HG03025 (cell line): ENCODE results near the gene CD164L2.

Source experiments
- ATAC-seq: cut with Tn5 transposase; IDR thresholded peaks from one replicate; pipeline ENCODE4 v1.9.1; 2021; ENCODE audit warnings: mild to moderate bottlenecking, moderate library complexity; ENCODE audit not compliant: unreplicated experiment, low FRiP score

CD164L2 gene

DNA sequence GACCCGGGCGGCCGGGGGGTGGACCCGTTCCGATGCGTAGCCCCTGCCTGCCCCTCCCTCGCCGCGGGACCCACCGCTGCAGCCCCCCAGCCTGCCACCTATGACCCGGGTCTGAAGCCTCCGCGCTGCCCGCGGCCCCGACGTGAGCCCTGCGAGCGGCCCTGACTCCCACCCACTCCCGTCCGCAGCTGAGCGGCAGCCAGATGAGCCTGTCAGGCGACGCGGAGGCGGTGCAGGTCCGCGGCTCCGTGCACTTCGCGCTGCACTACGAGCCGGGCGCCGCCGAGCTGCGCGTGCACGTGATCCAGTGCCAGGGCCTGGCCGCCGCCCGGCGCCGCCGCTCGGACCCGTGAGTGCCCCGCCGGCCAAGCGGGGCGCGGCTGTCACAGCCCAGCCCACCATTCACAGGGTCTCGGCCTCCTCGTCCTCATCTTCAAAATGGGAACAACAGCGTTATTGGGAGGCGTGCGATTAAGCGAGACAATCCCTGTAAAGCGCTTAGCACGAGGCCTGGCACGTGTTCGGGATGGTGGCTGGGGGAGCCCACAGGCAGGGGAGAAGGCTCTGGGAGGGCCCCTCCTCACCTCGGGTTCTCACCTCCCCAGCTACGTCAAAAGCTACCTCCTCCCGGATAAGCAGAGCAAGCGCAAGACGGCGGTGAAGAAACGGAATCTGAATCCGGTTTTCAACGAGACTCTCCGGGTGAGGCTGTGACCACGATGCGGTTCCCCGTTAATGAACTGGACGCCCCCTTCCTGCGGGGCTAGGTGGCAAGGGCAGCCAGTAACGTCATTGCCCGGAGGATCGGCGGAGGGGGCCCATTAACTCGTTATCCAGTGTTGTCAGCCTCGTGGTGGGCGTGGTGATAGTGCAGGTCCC, 33.1 kb downstream of the CD164L2 start:
- no peak for ATAC-seq

GRCh38 chr1:27348861-27349783, 34.0 kb downstream of the CD164L2 start:
- no peak for ATAC-seq

GRCh38 chr1:27346991-27347624, 36.0 kb downstream of the CD164L2 start:
- no peak for ATAC-seq

DNA sequence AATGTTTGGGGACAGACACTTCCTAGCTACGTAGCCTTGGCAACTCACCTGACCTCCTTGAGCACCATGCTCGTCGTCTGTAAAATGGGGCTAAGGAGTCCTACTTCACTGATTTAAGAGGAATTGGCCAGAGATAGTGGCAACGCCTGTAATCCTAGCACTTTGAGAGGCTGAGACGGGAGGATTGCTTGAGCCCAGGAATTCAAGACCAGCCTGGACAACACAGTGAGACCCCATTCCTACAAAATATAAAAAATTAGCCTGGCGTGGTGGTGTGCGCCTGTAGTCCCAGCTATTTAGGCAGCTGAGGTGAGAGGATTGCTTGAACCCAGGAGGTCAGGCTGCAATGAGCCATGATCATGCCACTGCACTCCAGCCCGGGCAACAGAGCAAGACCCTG, 36.8 kb downstream of the CD164L2 start:
- ATAC-seq: no peak

- ATAC-seq: no peak
These were observed 37.9 kb downstream of the CD164L2 start for GRCh38 chr1:27345272-27345671.

GRCh38 chr1:27343639-27344025, 39.5 kb downstream of the CD164L2 start:
- ATAC-seq: no peak

- no peak for ATAC-seq
These were observed 40.1 kb downstream of the CD164L2 start for GRCh38 chr1:27342778-27343638.

DNA sequence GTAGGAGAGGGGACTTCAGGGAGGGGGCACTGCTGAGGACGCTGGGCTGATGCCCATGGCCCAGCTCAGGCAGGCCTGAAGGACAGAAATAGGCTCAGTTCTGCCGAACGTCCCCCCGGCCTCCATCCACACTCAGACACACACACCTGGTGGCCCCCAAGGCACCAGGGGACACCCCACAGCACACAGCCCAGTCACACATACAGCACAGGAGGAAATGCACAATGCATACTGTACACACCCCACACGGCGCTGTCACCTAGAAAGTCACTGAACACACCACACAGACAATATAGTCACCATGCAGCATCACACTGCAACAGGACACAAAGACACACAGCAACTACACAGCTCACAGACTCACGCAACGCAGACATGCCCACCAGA, 40.7 kb downstream of the CD164L2 start:
- ATAC-seq: no peak

DNA sequence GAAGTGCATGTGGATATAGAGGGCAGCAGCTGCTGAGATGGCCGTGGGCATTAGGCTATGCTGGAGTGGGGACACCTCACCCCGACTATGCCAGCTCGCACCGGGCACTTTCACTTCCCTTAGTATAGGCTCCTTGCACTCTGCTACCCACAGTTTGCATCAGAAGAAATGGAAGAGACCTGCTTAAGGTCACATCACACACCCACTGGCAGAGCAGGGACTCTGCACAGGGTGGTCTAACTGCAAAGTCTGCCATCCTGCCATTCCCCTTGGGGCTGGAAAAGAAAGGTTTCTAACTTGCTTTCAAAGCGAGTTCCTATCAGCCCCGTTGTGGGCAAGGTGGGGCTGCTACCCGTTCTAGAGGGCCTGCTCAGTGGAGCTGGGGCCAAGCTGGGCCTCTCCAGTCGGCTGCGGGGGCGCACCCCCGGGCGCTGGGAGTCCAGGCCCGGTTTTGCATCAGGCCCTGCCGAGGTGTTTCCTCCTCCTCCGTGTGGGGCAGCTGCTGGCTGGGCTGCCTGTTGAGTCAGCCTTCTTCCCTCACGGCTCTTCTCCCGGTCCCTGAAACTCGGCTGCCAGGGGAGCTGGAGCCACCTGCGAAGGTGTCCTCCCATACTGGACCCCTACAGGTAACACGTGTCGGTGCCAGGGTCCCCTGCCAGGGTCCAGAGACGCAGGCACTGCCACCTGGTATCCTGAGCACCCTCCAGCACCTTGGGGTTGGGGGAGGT, 41.4 kb downstream of the CD164L2 start, which contains the start of gene SYTL1:
SYTL1 (plus strand) TSS at position 498 of the 728 bp plus-strand sequence. CDS start 3,313 bp downstream, outside the sequence.
- ATAC-seq: no peak

DNA sequence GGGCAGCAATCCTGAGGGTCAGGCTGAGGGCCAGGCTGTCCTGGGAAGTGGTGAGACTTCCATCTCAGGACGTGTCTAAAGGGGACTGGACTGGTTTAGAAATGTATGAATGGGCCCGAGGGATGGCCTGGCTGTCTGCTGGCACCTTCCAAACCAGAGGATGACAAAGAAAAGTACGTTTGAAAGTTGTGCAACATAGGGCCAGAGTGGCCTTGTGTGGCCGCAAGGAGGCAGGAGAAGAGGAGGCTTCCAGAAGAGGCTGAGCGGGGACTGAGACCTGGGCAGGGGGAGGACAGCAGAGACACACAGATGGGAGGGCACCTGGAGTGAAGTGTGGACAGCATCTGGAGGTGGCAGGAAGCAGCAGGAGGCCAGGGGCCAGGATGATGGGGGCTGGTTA, 43.9 kb downstream of the CD164L2 start:
- ATAC-seq: no peak

GRCh38 chr1:27338751-27339150, 44.4 kb downstream of the CD164L2 start:
- no peak for ATAC-seq

DNA sequence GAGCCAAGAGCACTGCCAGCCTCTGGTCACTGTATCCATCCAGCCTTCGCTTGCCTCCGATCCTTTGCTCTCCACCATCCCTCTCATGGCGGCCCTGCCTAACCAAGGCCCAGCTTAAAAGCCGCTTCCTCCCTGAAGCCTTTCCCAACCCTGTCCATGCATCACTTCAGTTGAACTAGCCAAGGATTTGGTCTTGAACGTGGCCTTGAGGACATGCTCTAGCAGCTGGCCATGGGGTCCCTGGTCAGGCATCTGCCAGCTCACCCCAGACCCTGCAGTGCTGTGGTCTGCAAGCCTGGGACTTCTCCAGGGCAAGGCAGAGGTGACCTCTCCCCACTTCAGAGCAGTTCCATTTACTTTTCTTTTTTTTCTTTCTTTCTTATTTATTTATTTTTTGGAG, 46.4 kb downstream of the CD164L2 start:
- ATAC-seq: no peak

- no peak for ATAC-seq
These were observed 47.4 kb downstream of the CD164L2 start for GRCh38 chr1:27335506-27336422.

DNA sequence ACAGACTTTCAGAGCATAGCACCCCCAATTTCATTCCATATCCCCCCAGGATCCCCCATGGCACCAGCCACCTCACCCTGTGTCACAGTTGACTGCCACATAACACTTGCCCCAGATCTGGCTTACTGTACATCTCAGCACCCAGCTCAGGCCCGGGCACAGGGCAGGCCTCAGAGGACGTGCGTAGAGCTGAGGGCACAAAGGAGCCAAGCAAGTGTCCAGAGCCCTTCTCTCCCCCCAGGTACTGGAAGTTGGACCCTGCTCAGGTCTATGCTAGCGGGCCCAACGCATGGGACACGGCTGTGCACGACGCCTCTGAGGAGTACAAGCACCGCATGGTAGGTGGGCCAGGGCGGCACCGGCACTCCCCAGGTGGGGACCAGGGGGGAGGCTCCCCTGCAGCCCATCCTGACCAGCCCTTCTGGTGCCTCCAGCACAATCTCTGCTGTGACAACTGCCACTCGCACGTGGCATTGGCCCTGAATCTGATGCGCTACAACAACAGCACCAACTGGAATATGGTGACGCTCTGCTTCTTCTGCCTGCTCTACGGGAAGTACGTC, 49.3 kb downstream of the CD164L2 start:
- ATAC-seq: no peak

- ATAC-seq: no peak
These were observed 50.4 kb downstream of the CD164L2 start for GRCh38 chr1:27332536-27333281.

- ATAC-seq: no peak
These were observed 51.2 kb downstream of the CD164L2 start for GRCh38 chr1:27331922-27332321.

GRCh38 chr1:27331426-27331825, 51.7 kb downstream of the CD164L2 start:
- no peak for ATAC-seq
